Vagina (tissue), 2 donors: ENCODE data around the gene EXOSC2.

ENCODE experiments used
- CTCF ChIP-seq, 3 experiments: fragments of 450-650 bp in 2 of 3; fragments of 200-600 bp in 1 of 3; sonication (generic) in 1 of 3; IDR thresholded peaks; one replicate each; pipeline ENCODE4 v1.5.1; 2017 to 2019; ENCODE audit warnings: antibody characterized with exemption in 3 of 3, mild to moderate bottlenecking in 2 of 3, moderate library complexity in 2 of 3
- POLR2A ChIP-seq, 2 donors: fragments of 450-650 bp; IDR thresholded peaks; one replicate each; pipeline ENCODE4 v1.6.1; 2017; ENCODE audit warnings: antibody characterized with exemption in 2 of 2, mild to moderate bottlenecking in 2 of 2, moderate library complexity in 2 of 2
- POLR2AphosphoS5 ChIP-seq, 2 donors: sonication (generic); formaldehyde crosslinking; IDR thresholded peaks; one replicate each; pipeline ENCODE4 v1.9.0; 2017; ENCODE audit warnings: antibody characterized with exemption in 2 of 2, mild to moderate bottlenecking in 2 of 2, low read depth in 1 of 2; ENCODE audit not compliant: insufficient read depth in 1 of 2

GRCh38 chr9:130670644-130671043, 22.9 kb upstream of the EXOSC2 start:
- TF ChIP-seq POLR2A (IDR thresholded peaks at IDR 0.05) = no peak
- no peak for TF ChIP-seq CTCF (IDR thresholded peaks at IDR 0.05)
- no peak for TF ChIP-seq POLR2AphosphoS5 (IDR thresholded peaks at IDR 0.05; ENCODE audit: insufficient read depth in 1 of 2, low read depth in 1 of 2)
